Lung (tissue), 13 donors: Measurements from ENCODE around the gene PROCA1. TPM values are rescaled to one million over a fixed set of nuclear protein-coding genes. Genes with fewer than 3 reads are reported as not detected.

Experiments used
- ATAC-seq: fragments of 200-7000 bp; cut with Tn5 transposase; one replicate; pipeline ENCODE4 v1.9.1; 2020; ENCODE audit warnings: moderate number of reproducible peaks; ENCODE audit not compliant: insufficient read depth, low FRiP score
- DNase-seq, 3 donors: peaks; one replicate each; pipeline ENCODE4 v3.0.0-alpha.2; 2013 to 2017
- H3K27ac ChIP-seq, 2 donors: one replicate each; pipeline ENCODE4 v1.5.1; 2013; ENCODE audit warnings: mild to moderate bottlenecking in 2 of 2, moderate library complexity in 2 of 2, control low read depth in 1 of 2, inconsistent platforms in 1 of 2, low read depth in 1 of 2, low read length in 1 of 2
- H3K27me3 ChIP-seq, 3 donors: one replicate each; pipeline ENCODE4 v1.5.1; 2013; ENCODE audit warnings: low read length in 2 of 3; ENCODE audit not compliant: control insufficient read depth in 3 of 3, insufficient read depth in 3 of 3
- H3K36me3 ChIP-seq, 4 donors: one replicate each; pipeline ENCODE4 v1.5.1; 2013; ENCODE audit warnings: low read length in 4 of 4, mild to moderate bottlenecking in 1 of 4, moderate library complexity in 1 of 4; ENCODE audit not compliant: control insufficient read depth in 4 of 4, insufficient read depth in 4 of 4
- H3K4me1 ChIP-seq, 5 donors: one replicate each; pipeline ENCODE4 v1.5.1; 2013; ENCODE audit warnings: low read length in 5 of 5, mild to moderate bottlenecking in 2 of 5, moderate library complexity in 1 of 5; ENCODE audit not compliant: control insufficient read depth in 5 of 5, insufficient read depth in 5 of 5
- H3K4me3 ChIP-seq: one replicate; pipeline ENCODE4 v1.5.1; 2013; ENCODE audit warnings: mild to moderate bottlenecking, control low read depth, moderate library complexity
- H3K9ac ChIP-seq, 2 donors: one replicate each; pipeline ENCODE4 v1.5.1; 2013; ENCODE audit warnings: low read length in 2 of 2, control low read depth in 1 of 2; ENCODE audit not compliant: insufficient read depth in 1 of 2
- H3K9me3 ChIP-seq, 4 donors: one replicate each; pipeline ENCODE4 v1.5.1; 2013; ENCODE audit warnings: low read length in 3 of 4, mild to moderate bottlenecking in 1 of 4, moderate library complexity in 1 of 4; ENCODE audit not compliant: control insufficient read depth in 4 of 4, insufficient read depth in 3 of 4
- WGBS, 2 donors: extraction: QIAGEN DNeasy Blood & Tissue Kit; methylation state at CpG; one replicate each; pipeline ENCODE4 v1.1.7; 2013; 5-methylcytosine and 5-hydroxymethylcytosine counted together
- polyA plus RNA-seq, 2 donors: library from polyadenylated mRNA; stranded (reverse); fragments of 200-250 nt; gene quantifications; one replicate each; pipeline ENCODE4 v1.2.1, GENCODE V29; 2013
- small RNA-seq: library from RNA; depleted of rRNA; stranded (forward); fragments of <200 nt; gene quantifications from one replicate; pipeline ENCODE3, GENCODE V24; 2014; ENCODE audit warnings: low replicate concordance
- total RNA-seq, 2 donors: library from RNA; depleted of rRNA in 1 of 2; stranded (reverse); fragments of >200 nt in 1 of 2; gene quantifications; one replicate each; pipeline ENCODE4 v1.2.1, GENCODE V29; 2014 to 2021
- TF ChIP-seq, protein P1 (sequence below): IDR thresholded peaks from 2 replicates; pipeline ENCODE4 v1.5.1; 2012; ENCODE audit warnings: mild to moderate bottlenecking; ENCODE audit errors: control extremely low read depth, extremely low read depth
- donor health status: control.
- donor health status: control.
- donor health status: Bipolar disorder and iron deficiency.
- donor health status: healthy.
- donor health status: DM: yes; HTN: yes; CAD: no.

Gene PROCA1
- total and polyA plus RNA-seq, 4 donors: 1.2 to 3.7 (median 2.7) TPM

DNA sequence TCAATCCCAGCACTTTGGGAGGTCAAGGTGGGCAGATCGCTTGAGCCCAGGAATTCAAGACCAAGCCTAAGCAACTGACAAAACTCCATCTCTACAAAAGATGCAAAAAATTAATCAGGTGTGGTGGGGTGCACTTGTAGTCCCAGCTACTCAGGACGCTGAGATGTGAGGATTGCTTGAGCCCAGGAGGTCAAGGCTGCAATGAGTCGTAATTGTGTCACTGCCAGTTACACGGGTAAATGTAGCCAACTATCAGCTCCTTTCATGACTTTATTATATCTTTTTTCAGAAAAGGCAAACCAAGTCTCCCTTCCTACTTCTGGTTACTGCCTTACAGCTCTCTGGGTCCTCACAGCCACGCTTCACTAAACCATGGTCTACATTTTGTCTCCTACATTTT is 53.9 kb downstream of the PROCA1 start:
- TF ChIP-seq, protein P1, sequence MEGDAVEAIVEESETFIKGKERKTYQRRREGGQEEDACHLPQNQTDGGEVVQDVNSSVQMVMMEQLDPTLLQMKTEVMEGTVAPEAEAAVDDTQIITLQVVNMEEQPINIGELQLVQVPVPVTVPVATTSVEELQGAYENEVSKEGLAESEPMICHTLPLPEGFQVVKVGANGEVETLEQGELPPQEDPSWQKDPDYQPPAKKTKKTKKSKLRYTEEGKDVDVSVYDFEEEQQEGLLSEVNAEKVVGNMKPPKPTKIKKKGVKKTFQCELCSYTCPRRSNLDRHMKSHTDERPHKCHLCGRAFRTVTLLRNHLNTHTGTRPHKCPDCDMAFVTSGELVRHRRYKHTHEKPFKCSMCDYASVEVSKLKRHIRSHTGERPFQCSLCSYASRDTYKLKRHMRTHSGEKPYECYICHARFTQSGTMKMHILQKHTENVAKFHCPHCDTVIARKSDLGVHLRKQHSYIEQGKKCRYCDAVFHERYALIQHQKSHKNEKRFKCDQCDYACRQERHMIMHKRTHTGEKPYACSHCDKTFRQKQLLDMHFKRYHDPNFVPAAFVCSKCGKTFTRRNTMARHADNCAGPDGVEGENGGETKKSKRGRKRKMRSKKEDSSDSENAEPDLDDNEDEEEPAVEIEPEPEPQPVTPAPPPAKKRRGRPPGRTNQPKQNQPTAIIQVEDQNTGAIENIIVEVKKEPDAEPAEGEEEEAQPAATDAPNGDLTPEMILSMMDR: no peak
- peaks cover 0 to 24% (median 12%) of the 10 kb centered on the region in 4 donors for H3K36me3 ChIP-seq
- no peak overlapping the region for H3K4me3 ChIP-seq
- peaks cover 2 to 14% (median 4%) of the 10 kb centered on the region in 5 donors for H3K4me1 ChIP-seq
- no peak for DNase-seq
- no peak for ATAC-seq
- no peaks in the 10 kb centered on the region for H3K9me3 ChIP-seq
- no peak overlapping the region for H3K27ac ChIP-seq
- WGBS, 2 donors: 87 to 96% methylated on average over 5 of the region's 5 CpGs
- no peaks in the 10 kb centered on the region for H3K27me3 ChIP-seq
- H3K9ac ChIP-seq: no peak overlapping the region

DNA sequence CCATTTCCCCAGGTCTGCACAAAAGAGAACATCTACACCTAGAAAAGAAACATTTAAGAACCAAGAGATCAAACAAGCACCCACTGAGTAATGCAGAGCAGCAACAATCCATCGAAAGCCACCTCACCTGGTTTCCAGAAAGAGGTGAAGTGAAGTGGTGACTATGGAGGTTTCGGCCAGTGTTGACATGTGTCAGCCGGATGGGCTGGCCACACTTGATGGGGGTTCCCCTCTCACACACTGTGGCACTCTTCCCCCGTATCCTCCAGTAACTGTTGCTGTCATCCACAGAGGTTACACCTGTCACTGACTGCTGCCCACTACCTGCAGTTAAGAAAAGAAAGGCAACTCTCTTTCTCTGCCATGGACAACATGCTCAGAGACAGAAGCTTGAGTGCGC is 56.5 kb downstream of the PROCA1 start:
- H3K27me3 ChIP-seq: no peaks in the 10 kb centered on the region
- 93 to 99% methylated on average over 5 of the region's 5 CpGs for WGBS, 2 donors
- H3K27ac ChIP-seq: no peak overlapping the region
- H3K4me3 ChIP-seq: no peak overlapping the region
- no peaks in the 10 kb centered on the region for H3K9me3 ChIP-seq
- peaks cover 0 to 2% (median 0%) of the 10 kb centered on the region in 5 donors for H3K4me1 ChIP-seq
- H3K9ac ChIP-seq: no peak overlapping the region
- DNase-seq: no peak
- ATAC-seq: no peak
- TF ChIP-seq, protein P1: no peak
- peaks cover 0 to 36% (median 16%) of the 10 kb centered on the region in 4 donors for H3K36me3 ChIP-seq

Small RNAs within 50 kb of the gene (small RNA-seq; reads per million reads assigned to genes)
- not detected for gene SNORD42A
- gene SNORD42B: not detected
- not detected for gene SNORD4A
- gene SNORD4B: not detected

Other genes starting within 250 kb of the PROCA1 start
- under 1 TPM in 1 of 2 donors, not detected in 1; 0.15 TPM for gene SLC13A2, start 238.2 kb downstream of the PROCA1 start, total RNA-seq
- under 1 TPM; 0.02 to 0.06 TPM for gene SLC13A2, start 238.2 kb downstream of the PROCA1 start, polyA plus RNA-seq
- under 1 TPM in 1 of 2 donors, not detected in 1; 0.25 TPM for gene FOXN1, start 205.5 kb downstream of the PROCA1 start, total RNA-seq
- gene FOXN1, start 205.5 kb downstream of the PROCA1 start, polyA plus RNA-seq: under 1 TPM; 0.13 to 0.18 TPM
- 10 to 100 TPM; 29.2 to 34.2 TPM for gene UNC119, start 159.3 kb downstream of the PROCA1 start, total RNA-seq
- 10 to 100 TPM; 19.0 to 40.0 TPM for gene UNC119, start 159.3 kb downstream of the PROCA1 start, polyA plus RNA-seq
- gene PIGS, start 140.4 kb downstream of the PROCA1 start, total RNA-seq: 10 to 100 TPM; 43.2 to 71.3 TPM
- gene PIGS, start 140.4 kb downstream of the PROCA1 start, polyA plus RNA-seq: 10 to 100 TPM in 1 of 2 donors, 1 to 10 TPM in 1; 10.0 to 71.9 TPM
- gene ALDOC, start 135.0 kb downstream of the PROCA1 start, total RNA-seq: 10 to 100 TPM; 21.0 to 40.3 TPM
- gene ALDOC, start 135.0 kb downstream of the PROCA1 start, polyA plus RNA-seq: 10 to 100 TPM; 15.5 to 52.5 TPM
- 10 to 100 TPM; 10.5 to 15.0 TPM for gene SPAG5, start 112.9 kb downstream of the PROCA1 start, total RNA-seq
- 1 to 10 TPM; 6.3 to 9.9 TPM for gene SPAG5, start 112.9 kb downstream of the PROCA1 start, polyA plus RNA-seq
- gene RSKR, start 97.7 kb downstream of the PROCA1 start, total RNA-seq: 10 to 100 TPM; 12.2 to 14.3 TPM
- gene RSKR, start 97.7 kb downstream of the PROCA1 start, polyA plus RNA-seq: 1 to 10 TPM; 3.9 to 5.5 TPM
- gene BLTP2, start 66.7 kb downstream of the PROCA1 start, total RNA-seq: 100 to 1,000 TPM in 1 of 2 donors, 10 to 100 TPM in 1; 81.3 to 147 TPM
- 10 to 100 TPM; 23.4 to 46.4 TPM for gene BLTP2, start 66.7 kb downstream of the PROCA1 start, polyA plus RNA-seq
- 10 to 100 TPM; 45.1 to 51.9 TPM for gene SDF2, start 50.0 kb downstream of the PROCA1 start, total RNA-seq
- gene SDF2, start 50.0 kb downstream of the PROCA1 start, polyA plus RNA-seq: 10 to 100 TPM; 36.5 to 73.3 TPM
- 10 to 100 TPM; 64.8 to 96.4 TPM for gene SUPT6H, start 49.7 kb downstream of the PROCA1 start, total RNA-seq
- gene SUPT6H, start 49.7 kb downstream of the PROCA1 start, polyA plus RNA-seq: 10 to 100 TPM; 27.5 to 32.4 TPM
- 10 to 100 TPM; 77.8 to 91.8 TPM for gene RAB34, start 6.0 kb upstream of the PROCA1 start, total RNA-seq
- 100 to 1,000 TPM; 103 TPM for gene RAB34, start 6.0 kb upstream of the PROCA1 start, polyA plus RNA-seq
- 1,000 to 10,000 TPM in 1 of 2 donors, 100 to 1,000 TPM in 1; 528 to 1,109 TPM for gene RPL23A, start 8.1 kb upstream of the PROCA1 start, total RNA-seq
- 1,000 to 10,000 TPM in 1 of 2 donors, 100 to 1,000 TPM in 1; 955 to 1,200 TPM for gene RPL23A, start 8.1 kb upstream of the PROCA1 start, polyA plus RNA-seq
- 10 to 100 TPM in 1 of 2 donors, 1 to 10 TPM in 1; 3.8 to 32.0 TPM for gene TLCD1, start 14.3 kb upstream of the PROCA1 start, total RNA-seq
- 10 to 100 TPM; 25.4 to 42.0 TPM for gene TLCD1, start 14.3 kb upstream of the PROCA1 start, polyA plus RNA-seq
- 10 to 100 TPM in 1 of 2 donors, 1 to 10 TPM in 1; 5.7 to 14.7 TPM for gene NEK8, start 16.9 kb upstream of the PROCA1 start, total RNA-seq
- 1 to 10 TPM; 5.1 to 9.2 TPM for gene NEK8, start 16.9 kb upstream of the PROCA1 start, polyA plus RNA-seq
- gene TRAF4, start 32.1 kb upstream of the PROCA1 start, total RNA-seq: 10 to 100 TPM; 35.7 to 92.4 TPM
- gene TRAF4, start 32.1 kb upstream of the PROCA1 start, polyA plus RNA-seq: 10 to 100 TPM; 51.9 to 56.3 TPM
- gene FAM222B, start 130.9 kb upstream of the PROCA1 start, total RNA-seq: 10 to 100 TPM in 1 of 2 donors, 1 to 10 TPM in 1; 8.3 to 17.7 TPM
- gene FAM222B, start 130.9 kb upstream of the PROCA1 start, polyA plus RNA-seq: 1 to 10 TPM; 8.8 to 9.5 TPM
- gene ERAL1, start 143.1 kb upstream of the PROCA1 start, total RNA-seq: 10 to 100 TPM; 28.4 to 39.3 TPM
- gene ERAL1, start 143.1 kb upstream of the PROCA1 start, polyA plus RNA-seq: 10 to 100 TPM; 36.8 to 37.0 TPM
- gene FLOT2, start 185.8 kb upstream of the PROCA1 start, total RNA-seq: 100 to 1,000 TPM in 1 of 2 donors, 10 to 100 TPM in 1; 46.2 to 168 TPM
- gene FLOT2, start 185.8 kb upstream of the PROCA1 start, polyA plus RNA-seq: 100 to 1,000 TPM in 1 of 2 donors, 10 to 100 TPM in 1; 73.6 to 226 TPM
- gene DHRS13, start 191.2 kb upstream of the PROCA1 start, total RNA-seq: 10 to 100 TPM; 10.5 to 14.2 TPM
- gene DHRS13, start 191.2 kb upstream of the PROCA1 start, polyA plus RNA-seq: 10 to 100 TPM; 20.6 to 29.9 TPM
- 10 to 100 TPM; 51.5 to 59.1 TPM for gene PHF12, start 239.6 kb upstream of the PROCA1 start, total RNA-seq
- 10 to 100 TPM; 12.6 to 23.1 TPM for gene PHF12, start 239.6 kb upstream of the PROCA1 start, polyA plus RNA-seq